Measurements from ENCODE around the gene COQ7.

COQ7 gene

DNA sequence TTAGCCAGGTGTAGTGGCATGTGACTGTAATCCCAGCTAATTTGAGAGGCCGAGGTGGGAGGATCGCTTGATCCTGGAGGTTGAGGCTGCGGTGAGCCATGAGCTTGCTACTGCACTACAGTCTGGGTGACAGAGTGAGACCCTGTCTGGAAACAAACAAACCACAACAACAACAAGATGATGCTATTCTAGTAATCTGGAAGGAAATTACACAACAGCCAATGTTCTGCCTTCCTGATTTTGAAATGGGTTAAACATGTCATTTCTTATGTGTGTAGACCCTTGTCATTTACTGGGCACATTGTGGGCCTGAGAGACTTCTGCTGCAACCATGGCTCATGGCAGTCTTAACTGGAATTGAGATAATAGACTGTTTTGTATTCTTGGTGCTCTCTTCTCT, 5.9 kb downstream of the COQ7 start:
- TF ChIP-seq GATA3 (IDR thresholded peaks at IDR 0.05; ENCODE audit: low read depth, low read length) (no peak), GATA2 (IDR thresholded peaks at IDR 0.05; ENCODE audit: low read depth, low read length) (no peak)

DNA sequence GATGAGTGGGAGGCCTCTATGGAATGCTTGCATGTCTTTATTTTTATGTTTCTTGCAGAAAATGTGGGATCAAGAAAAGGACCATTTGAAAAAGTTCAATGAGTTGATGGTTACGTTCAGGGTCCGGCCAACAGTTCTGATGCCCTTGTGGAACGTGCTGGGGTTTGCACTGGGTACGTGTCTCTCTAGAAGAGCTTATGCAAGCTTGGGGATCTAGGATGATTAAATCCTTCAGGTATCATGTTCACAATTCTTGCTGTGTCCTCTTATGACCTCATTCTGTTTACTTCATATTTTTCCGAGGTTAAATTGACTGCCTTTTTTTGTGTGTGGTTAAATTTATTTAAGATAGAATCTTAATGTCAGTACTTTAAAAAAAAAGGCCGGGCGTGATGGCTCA, 6.4 kb downstream of the COQ7 start:
- TF ChIP-seq GATA3 (IDR thresholded peaks at IDR 0.05; ENCODE audit: low read depth, low read length) (no peak), GATA2 (IDR thresholded peaks at IDR 0.05; ENCODE audit: low read depth, low read length) (no peak)

DNA sequence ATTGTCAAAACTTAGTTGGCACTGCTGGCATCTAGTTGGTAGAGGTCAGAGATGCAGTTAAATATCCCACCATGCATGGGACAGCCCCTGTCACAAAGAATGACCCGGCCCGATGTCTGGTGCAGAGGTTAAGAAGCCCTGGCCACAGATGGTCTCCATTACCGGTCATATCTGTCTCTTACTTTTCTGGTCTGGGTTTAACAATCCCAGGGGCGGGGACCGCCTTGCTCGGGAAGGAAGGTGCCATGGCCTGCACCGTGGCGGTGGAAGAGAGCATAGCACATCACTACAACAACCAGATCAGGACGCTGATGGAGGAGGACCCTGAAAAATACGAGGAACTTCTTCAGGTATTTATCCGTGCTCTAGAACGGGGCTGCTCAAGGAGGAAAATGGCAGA, 8.1 kb downstream of the COQ7 start:
- TF ChIP-seq GATA2 (IDR thresholded peaks at IDR 0.05; ENCODE audit: low read depth, low read length) (no peak), GATA3 (IDR thresholded peaks at IDR 0.05; ENCODE audit: low read depth, low read length) (no peak)

DNA sequence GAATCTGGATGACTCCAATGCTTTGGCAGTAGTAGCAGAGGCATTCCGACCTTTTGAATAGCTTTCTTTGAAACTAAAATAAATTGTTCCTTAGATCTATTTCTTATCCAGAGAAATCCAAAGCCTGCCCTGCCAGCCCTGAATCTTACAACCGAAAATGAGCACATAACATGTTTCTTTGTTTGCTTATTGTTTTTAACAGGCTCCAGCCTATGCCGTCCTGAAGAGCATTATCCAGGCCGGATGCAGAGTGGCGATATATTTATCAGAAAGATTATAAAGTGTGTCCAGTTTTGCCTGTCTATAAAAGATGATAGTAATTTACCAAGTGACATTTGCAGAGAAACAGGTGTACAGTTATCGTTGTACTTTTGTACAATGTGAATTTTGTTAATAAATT, 10.5 kb downstream of the COQ7 start:
- TF ChIP-seq GATA3 (IDR thresholded peaks at IDR 0.05; ENCODE audit: low read depth, low read length) (no peak), GATA2 (IDR thresholded peaks at IDR 0.05; ENCODE audit: low read depth, low read length) (no peak)

DNA sequence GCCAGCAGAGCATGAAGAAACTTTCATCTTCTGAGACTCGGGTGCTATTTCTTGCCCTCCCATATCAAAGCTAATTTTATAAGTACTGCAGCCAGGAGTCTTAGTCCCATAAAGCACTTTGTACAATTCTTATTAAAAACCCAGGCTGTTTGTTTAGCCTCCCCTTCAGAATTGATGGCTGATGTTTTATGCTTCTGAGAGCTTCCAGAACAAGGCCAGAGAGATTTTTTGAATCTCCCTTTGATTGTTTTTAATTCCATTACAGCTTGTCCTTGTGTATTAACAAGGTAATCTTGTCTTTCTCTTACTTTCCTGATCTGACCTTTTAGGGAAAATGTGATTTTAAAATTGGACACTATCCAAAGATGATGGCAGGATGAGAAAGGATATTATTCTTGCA, 16.3 kb downstream of the COQ7 start:
- TF ChIP-seq GATA2 (IDR thresholded peaks at IDR 0.05; ENCODE audit: low read depth, low read length) (no peak), GATA3 (IDR thresholded peaks at IDR 0.05; ENCODE audit: low read depth, low read length) (no peak)

DNA sequence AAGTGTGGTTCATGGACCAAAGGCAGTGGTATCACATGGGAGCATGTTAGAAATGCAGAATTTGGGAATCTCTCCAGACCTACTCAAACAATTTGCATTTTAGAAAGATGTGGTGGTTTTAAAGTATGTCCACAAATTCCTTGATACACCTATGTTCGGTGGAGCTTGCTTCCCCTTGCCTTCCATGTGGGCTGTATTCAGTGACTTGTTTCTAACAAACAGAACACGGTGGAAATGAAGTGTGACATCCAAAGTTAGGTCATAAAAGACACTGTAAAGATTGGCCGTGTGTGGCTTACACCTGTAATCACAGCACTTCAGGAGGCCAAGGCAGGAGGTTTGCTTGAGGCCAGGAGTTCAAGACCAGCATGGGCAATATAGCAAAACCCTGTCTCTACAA, 16.7 kb downstream of the COQ7 start:
- TF ChIP-seq GATA3 (IDR thresholded peaks at IDR 0.05; ENCODE audit: low read depth, low read length) (no peak), GATA2 (IDR thresholded peaks at IDR 0.05; ENCODE audit: low read depth, low read length) (no peak)

DNA sequence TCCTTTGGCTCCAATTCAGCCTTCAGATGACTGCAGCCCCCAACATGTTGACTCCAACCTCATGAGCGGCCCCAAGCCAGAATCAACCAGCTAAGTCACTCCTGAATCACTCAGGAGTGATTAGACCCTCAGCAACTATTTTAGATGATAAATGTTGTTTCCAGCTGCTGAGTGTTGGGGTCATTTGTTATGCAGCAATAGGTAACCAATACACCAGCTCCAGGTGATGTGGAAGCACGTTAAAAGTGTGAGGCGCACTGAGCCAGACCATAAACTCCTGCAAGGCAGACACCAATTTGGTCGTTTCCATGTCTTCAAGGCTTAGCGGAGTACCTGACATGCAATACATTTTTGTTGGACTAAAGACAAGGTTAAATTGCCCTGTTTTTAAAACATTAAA, 17.5 kb downstream of the COQ7 start:
- TF ChIP-seq GATA2 (IDR thresholded peaks at IDR 0.05; ENCODE audit: low read depth, low read length) (no peak), GATA3 (IDR thresholded peaks at IDR 0.05; ENCODE audit: low read depth, low read length) (no peak)

DNA sequence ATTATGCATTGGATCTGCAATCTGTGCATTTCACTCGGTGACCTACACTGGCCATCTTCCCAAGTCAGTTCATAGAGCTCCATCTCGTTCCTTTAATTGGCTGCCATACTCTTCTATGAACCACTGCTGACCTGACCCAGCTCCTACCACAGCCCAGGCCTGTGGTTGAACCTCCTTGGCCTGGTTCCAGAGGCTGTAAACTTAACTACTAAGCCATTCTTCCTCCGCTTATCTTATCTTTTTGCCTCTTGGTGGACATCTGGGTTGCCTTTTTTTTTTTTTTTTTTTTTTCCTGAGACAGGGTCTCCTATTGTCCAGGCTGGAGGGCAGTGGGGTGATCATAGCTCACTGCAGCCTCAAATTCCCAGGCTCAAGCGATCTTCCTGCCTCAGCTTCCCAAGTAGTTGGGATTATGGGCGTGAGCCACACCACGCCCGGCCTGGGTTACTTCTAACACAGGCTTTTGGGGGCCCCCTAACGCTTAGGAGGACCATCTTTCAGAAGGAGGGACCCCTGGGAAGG, 18.3 kb downstream of the COQ7 start:
- TF ChIP-seq GATA3 (IDR thresholded peaks at IDR 0.05; ENCODE audit: low read depth, low read length) (no peak), GATA2 (IDR thresholded peaks at IDR 0.05; ENCODE audit: low read depth, low read length) (no peak)

DNA sequence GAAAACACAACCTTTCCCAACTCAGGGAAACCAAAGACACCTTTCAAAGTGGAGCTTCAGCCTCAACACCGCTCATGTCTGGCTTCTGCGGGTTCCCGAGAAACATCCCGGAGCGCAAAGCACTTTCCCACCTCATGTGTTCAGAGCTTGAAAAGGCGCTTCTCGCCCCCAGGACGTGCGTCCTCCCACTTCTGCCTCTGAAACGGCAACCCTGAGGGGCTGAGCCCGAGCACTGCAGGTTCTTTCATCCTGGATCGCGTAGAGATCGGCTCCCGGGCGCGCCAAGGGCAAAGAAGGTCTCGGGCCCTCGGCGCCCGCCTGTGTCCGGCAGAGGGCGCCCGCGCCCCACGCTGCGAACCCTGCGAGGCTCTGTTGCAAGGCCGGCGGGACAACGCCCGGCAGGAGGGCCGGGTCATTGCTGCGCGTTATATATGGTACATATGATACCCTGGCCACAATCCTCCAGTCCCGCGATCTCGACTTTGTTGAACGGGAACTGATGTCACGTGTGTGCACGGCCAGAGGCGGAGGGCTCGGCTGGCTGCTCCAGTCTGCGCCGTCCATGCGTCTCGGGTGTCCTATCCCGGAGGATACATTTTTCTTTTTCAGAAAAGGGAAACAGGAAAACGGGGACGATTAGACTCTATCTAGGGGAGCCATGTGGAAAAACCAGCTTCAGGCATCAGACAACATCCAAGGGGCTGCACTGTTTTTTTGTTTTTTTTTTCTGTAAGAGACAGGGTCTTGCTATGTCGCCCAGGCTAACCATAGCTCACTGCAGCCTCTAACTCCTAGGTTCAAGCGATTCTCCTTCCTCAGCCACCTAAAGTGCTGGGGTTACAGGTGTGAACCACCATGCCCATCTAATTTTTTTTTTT, 19.1 kb downstream of the COQ7 start:
- no peak for TF ChIP-seq GATA3 (IDR thresholded peaks at IDR 0.05; ENCODE audit: low read depth, low read length)
- no peak for TF ChIP-seq GATA2 (IDR thresholded peaks at IDR 0.05; ENCODE audit: low read depth, low read length)

DNA sequence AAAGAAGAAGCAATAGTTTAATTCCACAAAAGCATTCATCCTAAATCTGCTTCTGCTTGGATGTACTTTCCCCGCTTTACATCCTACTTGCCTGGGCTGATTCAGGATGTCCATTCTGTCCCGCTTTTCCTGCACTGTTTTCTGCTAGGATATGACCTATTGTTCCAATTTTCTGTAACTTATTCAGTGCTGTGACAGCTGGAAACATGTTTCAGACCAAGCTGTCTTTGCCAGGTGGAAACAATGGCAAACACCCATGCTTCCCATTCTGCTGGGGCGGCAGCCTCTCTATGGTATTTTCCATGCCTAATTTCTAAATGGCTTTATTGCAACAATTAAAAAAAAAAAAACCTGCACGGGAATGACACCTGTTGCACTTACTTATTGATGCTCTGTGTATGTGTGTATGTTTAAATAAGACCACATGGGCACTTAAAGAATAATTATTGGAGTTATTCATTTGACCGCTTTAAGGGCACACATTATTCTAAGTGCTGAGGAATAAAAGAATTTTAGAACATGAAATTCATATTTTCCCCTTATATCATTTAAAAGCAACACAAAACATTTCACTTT, 21.0 kb downstream of the COQ7 start:
- TF ChIP-seq GATA3 (IDR thresholded peaks at IDR 0.05; ENCODE audit: low read depth, low read length) (no peak), GATA2 (IDR thresholded peaks at IDR 0.05; ENCODE audit: low read depth, low read length) (no peak)

DNA sequence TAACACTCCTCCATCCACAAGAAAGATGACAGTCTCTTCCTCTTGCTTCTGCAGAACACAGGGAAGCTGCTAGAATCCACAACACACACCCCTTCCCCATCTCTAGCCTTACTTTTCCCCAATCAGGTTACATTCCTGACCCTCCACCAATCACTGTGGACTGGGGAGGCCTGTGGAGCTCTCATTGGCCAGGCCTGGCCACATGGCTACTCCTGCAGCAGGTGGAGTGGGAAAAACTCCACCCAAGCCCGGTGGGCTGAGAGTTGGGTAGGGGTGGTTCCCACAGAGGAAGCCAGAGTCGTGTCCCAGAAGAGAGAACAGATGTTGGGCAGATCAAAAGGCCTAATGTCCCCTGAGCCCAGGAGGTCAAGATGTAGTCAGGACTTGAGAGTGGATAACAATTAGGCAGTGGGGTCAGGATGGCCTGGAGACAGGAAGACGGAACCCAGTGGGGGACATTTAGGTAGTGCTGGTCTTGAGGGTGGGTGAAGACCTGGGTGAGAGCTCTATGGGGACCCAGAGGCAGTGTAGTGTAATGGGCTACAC, 22.1 kb downstream of the COQ7 start:
- TF ChIP-seq GATA2 (IDR thresholded peaks at IDR 0.05; ENCODE audit: low read depth, low read length): no peak
- no peak for TF ChIP-seq GATA3 (IDR thresholded peaks at IDR 0.05; ENCODE audit: low read depth, low read length)

DNA sequence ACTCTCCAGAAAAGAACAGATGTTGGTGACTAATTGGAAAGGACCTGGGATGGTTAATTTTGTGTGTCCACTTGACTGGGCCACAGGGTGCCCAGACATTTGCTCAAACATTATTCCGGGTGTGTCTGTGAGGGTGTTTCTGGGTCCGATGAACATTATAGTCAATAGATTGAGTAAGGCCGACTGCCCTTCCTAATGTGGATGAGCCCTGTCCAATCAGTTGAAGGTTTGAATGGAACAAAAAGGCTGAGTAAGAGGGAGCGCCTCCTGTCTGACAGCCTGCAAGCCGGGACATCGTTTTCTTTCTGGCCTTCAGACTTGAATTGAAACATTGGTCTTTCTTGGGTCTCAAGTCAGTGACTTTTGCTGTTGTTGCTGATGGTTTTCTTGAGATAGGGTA, 23.5 kb downstream of the COQ7 start:
- TF ChIP-seq GATA3 (IDR thresholded peaks at IDR 0.05; ENCODE audit: low read depth, low read length): no peak
- TF ChIP-seq GATA2 (IDR thresholded peaks at IDR 0.05; ENCODE audit: low read depth, low read length): no peak

DNA sequence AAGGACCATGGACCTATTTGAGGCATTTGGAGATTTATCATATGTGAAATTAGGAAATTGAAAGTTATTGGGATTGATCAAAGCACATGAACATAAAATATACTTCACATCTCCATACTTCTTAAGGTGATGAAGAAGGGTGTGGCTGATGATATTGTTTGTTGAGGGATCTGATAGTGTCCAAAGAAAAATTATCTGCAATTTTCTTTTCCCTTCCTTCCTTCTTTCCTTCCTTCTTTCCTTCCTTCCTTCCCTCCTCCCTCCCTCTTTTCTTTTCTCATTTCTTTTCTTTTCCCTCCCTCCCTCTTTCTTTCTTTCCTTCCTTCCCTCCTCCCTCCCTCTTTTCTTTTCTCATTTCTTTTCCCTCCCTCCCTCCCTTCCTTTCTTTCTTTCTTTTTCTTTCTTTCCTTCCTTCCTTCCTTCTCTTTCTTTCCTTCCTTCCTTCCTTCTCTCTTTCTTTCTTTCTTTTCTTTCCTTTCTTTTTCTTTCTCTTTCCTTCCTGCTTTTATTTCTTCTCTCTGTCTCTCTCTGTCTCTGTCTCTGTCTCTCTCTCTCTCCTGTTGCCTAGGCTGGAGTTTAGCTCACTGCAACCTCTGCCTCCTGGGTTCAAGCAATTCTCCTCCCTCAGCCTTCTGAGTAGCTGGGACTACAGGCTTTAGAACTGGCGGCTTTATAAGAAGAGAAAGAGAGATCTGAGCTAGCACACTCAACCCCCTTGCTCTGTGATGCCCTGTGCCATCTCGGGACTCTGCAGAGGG, 25.4 kb downstream of the COQ7 start:
- TF ChIP-seq GATA2 (IDR thresholded peaks at IDR 0.05; ENCODE audit: low read depth, low read length) (no peak), GATA3 (IDR thresholded peaks at IDR 0.05; ENCODE audit: low read depth, low read length) (no peak)
